Neural cell (in vitro differentiated cells): Measurements from ENCODE around the gene MAST4. TPM values are rescaled to one million over a fixed set of nuclear protein-coding genes. Genes with fewer than 3 reads are reported as not detected.

Experiments used
- H2AFZ ChIP-seq: fragments of 200-600, 300-800 bp; sonication (generic), shearing (Covaris generic); 2 replicates; pipeline ENCODE4 v1.6.0; 2014; ENCODE audit warnings: low read depth, mild to moderate bottlenecking, antibody characterized with exemption, low read length, moderate library complexity
- H3F3A ChIP-seq: fragments of 200-600 bp; shearing (Covaris generic); 2 replicates; pipeline ENCODE4 v1.6.1; 2016; ENCODE audit warnings: mild to moderate bottlenecking, moderate library complexity, mixed read lengths, antibody characterized with exemption, low read length; ENCODE audit not compliant: insufficient read depth, poor library complexity, severe bottlenecking
- H3K27ac ChIP-seq: fragments of 200-600, 300-800 bp; sonication (generic), shearing (Covaris generic); 2 replicates; pipeline ENCODE4 v1.5.1; 2014; ENCODE audit warnings: mild to moderate bottlenecking, low read length, moderate library complexity
- H3K27me3 ChIP-seq: fragments of 300-800, 200-600 bp; sonication (generic), shearing (Covaris generic); 2 replicates; pipeline ENCODE4 v1.6.0; 2014; ENCODE audit warnings: mild to moderate bottlenecking, low read depth, low read length, moderate library complexity; ENCODE audit not compliant: insufficient read depth
- H3K36me3 ChIP-seq: fragments of 300-800, 200-600 bp; sonication (generic), shearing (Covaris generic); 2 replicates; pipeline ENCODE4 v1.5.1; 2014; ENCODE audit warnings: mild to moderate bottlenecking, antibody characterized with exemption, low read length, moderate library complexity; ENCODE audit not compliant: insufficient read depth
- H3K4me2 ChIP-seq: fragments of 300-800, 200-600 bp; sonication (generic), shearing (Covaris generic); 2 replicates; pipeline ENCODE4 v1.6.0; 2014; ENCODE audit warnings: mild to moderate bottlenecking, low read length
- H3K4me3 ChIP-seq: fragments of 300-800, 200-600 bp; sonication (generic), shearing (Covaris generic); 2 replicates; pipeline ENCODE4 v1.5.1; 2014; ENCODE audit warnings: mild to moderate bottlenecking, low read length, moderate library complexity
- H3K79me2 ChIP-seq: fragments of 200-600 bp; shearing (Covaris generic); replicated peaks from 2 replicates; pipeline ENCODE4 v1.6.0; 2014; ENCODE audit warnings: mild to moderate bottlenecking, low read length, moderate library complexity; ENCODE audit not compliant: insufficient read depth
- H3K9ac ChIP-seq: fragments of 300-800, 200-600 bp; sonication (generic), shearing (Covaris generic); 2 replicates; pipeline ENCODE4 v1.6.1; 2016; ENCODE audit warnings: mild to moderate bottlenecking, low read length, mixed read lengths
- H3K9me2 ChIP-seq: fragments of 200-600 bp; shearing (Covaris generic); 2 replicates; pipeline ENCODE4 v1.6.1; 2016; ENCODE audit warnings: mild to moderate bottlenecking, low read length, mixed read lengths; ENCODE audit not compliant: insufficient read depth
- H3K9me3 ChIP-seq: fragments of 200-600, 300-800 bp; sonication (generic), shearing (Covaris generic); 2 replicates; pipeline ENCODE4 v1.6.1; 2016; ENCODE audit warnings: mild to moderate bottlenecking, mixed run types, low read length, moderate library complexity, mixed read lengths
- H4K20me1 ChIP-seq: fragments of 200-600 bp; shearing (Covaris generic); 2 replicates; pipeline ENCODE4 v1.6.1; 2016; ENCODE audit warnings: mild to moderate bottlenecking, mixed run types; ENCODE audit not compliant: insufficient read depth
- CTCF ChIP-seq: fragments of 450-650 bp; IDR thresholded peaks from 2 replicates; pipeline ENCODE4 v1.5.1; 2014; ENCODE audit warnings: antibody characterized with exemption, mild to moderate bottlenecking, moderate library complexity; ENCODE audit not compliant: poor library complexity, severe bottlenecking
- EP300 ChIP-seq: fragments of 450-650 bp; conservative IDR thresholded peaks from 2 replicates; pipeline ENCODE4 v1.6.1; 2014; ENCODE audit warnings: antibody characterized with exemption, mild to moderate bottlenecking, moderate library complexity; ENCODE audit not compliant: poor library complexity, severe bottlenecking
- EZH2 ChIP-seq: fragments of 200-600, 300-800 bp; shearing (Covaris generic), sonication (generic); IDR thresholded peaks from 2 replicates; pipeline ENCODE4 v1.6.1; 2014; ENCODE audit warnings: antibody characterized with exemption, low read length, borderline replicate concordance, mild to moderate bottlenecking; ENCODE audit not compliant: insufficient read depth, poor library complexity, severe bottlenecking
- MXI1 ChIP-seq: fragments of 450-650 bp; conservative IDR thresholded peaks from 2 replicates; pipeline ENCODE4 v1.6.1; 2014; ENCODE audit warnings: antibody characterized with exemption, mild to moderate bottlenecking; ENCODE audit not compliant: poor library complexity, severe bottlenecking
- POLR2AphosphoS5 ChIP-seq: IDR thresholded peaks from 2 replicates; pipeline ENCODE4 v1.6.1; 2012
- RAD21 ChIP-seq: fragments of 450-650 bp; conservative IDR thresholded peaks from 2 replicates; pipeline ENCODE4 v1.6.1; 2014; ENCODE audit warnings: antibody characterized with exemption, mild to moderate bottlenecking, moderate library complexity
- REST ChIP-seq: IDR thresholded peaks from 2 replicates; pipeline ENCODE4 v1.6.1; 2012; ENCODE audit warnings: borderline replicate concordance
- SMC3 ChIP-seq: fragments of 450-650 bp; conservative IDR thresholded peaks from 2 replicates; pipeline ENCODE4 v1.6.1; 2014; ENCODE audit warnings: antibody characterized with exemption, mild to moderate bottlenecking, moderate library complexity; ENCODE audit not compliant: poor library complexity
- TAF1 ChIP-seq: IDR thresholded peaks from 2 replicates; pipeline ENCODE4 v1.6.1; 2012; ENCODE audit warnings: low read depth
- polyA plus RNA-seq: library from polyadenylated mRNA; depleted of rRNA; stranded (reverse); fragments of >200 nt; gene quantifications from 2 replicates; pipeline ENCODE4 v1.2.3, GENCODE V29; 2014

Gene MAST4
- polyA plus RNA-seq, 1 donor from 2014 or later, result 2.3 TPM

- no peak overlapping the region for H3K9ac ChIP-seq
- H3K4me2 ChIP-seq, result no peak overlapping the region
- no peaks in the 10 kb centered on the region for H3K9me2 ChIP-seq
- TF ChIP-seq CTCF (no peak), EP300 (no peak), EZH2 (no peak), TAF1 (no peak), REST (no peak), RAD21 (no peak), MXI1 (no peak), SMC3 (no peak)
- no peak overlapping the region for H3K4me3 ChIP-seq
- no peaks in the 10 kb centered on the region for H3K79me2 ChIP-seq
- H3K9me3 ChIP-seq, result no peaks in the 10 kb centered on the region
- H4K20me1 ChIP-seq, result no peaks in the 10 kb centered on the region
- H3K27me3 ChIP-seq, result no peaks in the 10 kb centered on the region
- no peaks in the 10 kb centered on the region for H3F3A ChIP-seq
- no peaks in the 10 kb centered on the region for H3K36me3 ChIP-seq
- no peak overlapping the region for H3K27ac ChIP-seq
- H2AFZ ChIP-seq, result no peak overlapping the region
These were observed 508.7 kb downstream of the MAST4 start for GRCh38 chr5:67104859-67105258.

GRCh38 chr5:67105270-67105669 lies 509.1 kb downstream of the MAST4 start:
- H3K9ac ChIP-seq, result no peak overlapping the region
- no peaks in the 10 kb centered on the region for H4K20me1 ChIP-seq
- H3F3A ChIP-seq, result no peaks in the 10 kb centered on the region
- H3K4me3 ChIP-seq, result no peak overlapping the region
- H3K79me2 ChIP-seq, result no peaks in the 10 kb centered on the region
- H3K27ac ChIP-seq, result no peak overlapping the region
- no peaks in the 10 kb centered on the region for H3K9me3 ChIP-seq
- no peaks in the 10 kb centered on the region for H3K27me3 ChIP-seq
- TF ChIP-seq POLR2AphosphoS5 (no peak), CTCF (no peak), SMC3 (no peak), EP300 (no peak), MXI1 (no peak), EZH2 (no peak), REST (no peak)
- H2AFZ ChIP-seq, result no peak overlapping the region
- no peaks in the 10 kb centered on the region for H3K36me3 ChIP-seq
- no peaks in the 10 kb centered on the region for H3K9me2 ChIP-seq
- no peak overlapping the region for H3K4me2 ChIP-seq
